22Rv1 (cell line): ENCODE results near the gene RGP1.

Experiments
- ZFX ChIP-seq: fragments of 450-650 bp; IDR thresholded peaks from 2 replicates; pipeline ENCODE4 v1.6.1; 2017; ENCODE audit warnings: antibody characterized with exemption, borderline replicate concordance
- TF ChIP-seq, protein P1 (sequence below): fragments of 450-650 bp; IDR thresholded peaks from 2 replicates; pipeline ENCODE4 v1.5.1; 2017; ENCODE audit warnings: mild to moderate bottlenecking

DNA sequence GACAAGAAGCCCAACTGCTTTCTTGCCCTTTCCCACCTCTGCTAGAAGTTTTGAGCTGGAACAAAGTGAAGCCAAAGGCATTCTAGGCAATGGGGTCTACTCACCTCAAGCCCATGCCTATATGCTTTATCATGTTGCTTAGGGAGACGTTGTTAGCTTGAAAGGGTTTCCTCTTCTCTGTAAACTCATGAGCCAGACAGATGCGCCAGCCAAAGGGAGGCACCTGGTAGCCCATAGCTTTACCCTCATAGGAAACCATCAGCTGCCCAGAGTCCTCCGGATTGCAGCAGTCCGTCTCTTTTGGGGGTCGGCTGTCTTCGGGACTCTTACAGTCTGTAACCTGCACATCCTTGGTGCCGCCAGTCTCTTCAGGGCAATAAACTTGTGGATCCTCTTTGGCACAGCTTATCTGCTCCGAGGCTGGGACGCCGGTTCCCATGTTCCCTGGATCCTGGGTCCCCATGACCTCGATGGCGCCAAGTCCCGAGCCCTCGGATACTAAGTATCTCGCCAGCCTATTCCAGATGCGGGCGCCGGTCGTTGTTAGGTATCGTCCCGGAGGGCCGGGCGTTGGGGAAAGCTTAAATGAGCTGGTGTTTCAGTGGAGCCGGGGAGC lies 737 bp upstream of the RGP1 start:
- TF ChIP-seq, protein P1, sequence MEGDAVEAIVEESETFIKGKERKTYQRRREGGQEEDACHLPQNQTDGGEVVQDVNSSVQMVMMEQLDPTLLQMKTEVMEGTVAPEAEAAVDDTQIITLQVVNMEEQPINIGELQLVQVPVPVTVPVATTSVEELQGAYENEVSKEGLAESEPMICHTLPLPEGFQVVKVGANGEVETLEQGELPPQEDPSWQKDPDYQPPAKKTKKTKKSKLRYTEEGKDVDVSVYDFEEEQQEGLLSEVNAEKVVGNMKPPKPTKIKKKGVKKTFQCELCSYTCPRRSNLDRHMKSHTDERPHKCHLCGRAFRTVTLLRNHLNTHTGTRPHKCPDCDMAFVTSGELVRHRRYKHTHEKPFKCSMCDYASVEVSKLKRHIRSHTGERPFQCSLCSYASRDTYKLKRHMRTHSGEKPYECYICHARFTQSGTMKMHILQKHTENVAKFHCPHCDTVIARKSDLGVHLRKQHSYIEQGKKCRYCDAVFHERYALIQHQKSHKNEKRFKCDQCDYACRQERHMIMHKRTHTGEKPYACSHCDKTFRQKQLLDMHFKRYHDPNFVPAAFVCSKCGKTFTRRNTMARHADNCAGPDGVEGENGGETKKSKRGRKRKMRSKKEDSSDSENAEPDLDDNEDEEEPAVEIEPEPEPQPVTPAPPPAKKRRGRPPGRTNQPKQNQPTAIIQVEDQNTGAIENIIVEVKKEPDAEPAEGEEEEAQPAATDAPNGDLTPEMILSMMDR: no peak
- no peak for TF ChIP-seq ZFX
